ENCODE measurements around the gene AVP.

DNA sequence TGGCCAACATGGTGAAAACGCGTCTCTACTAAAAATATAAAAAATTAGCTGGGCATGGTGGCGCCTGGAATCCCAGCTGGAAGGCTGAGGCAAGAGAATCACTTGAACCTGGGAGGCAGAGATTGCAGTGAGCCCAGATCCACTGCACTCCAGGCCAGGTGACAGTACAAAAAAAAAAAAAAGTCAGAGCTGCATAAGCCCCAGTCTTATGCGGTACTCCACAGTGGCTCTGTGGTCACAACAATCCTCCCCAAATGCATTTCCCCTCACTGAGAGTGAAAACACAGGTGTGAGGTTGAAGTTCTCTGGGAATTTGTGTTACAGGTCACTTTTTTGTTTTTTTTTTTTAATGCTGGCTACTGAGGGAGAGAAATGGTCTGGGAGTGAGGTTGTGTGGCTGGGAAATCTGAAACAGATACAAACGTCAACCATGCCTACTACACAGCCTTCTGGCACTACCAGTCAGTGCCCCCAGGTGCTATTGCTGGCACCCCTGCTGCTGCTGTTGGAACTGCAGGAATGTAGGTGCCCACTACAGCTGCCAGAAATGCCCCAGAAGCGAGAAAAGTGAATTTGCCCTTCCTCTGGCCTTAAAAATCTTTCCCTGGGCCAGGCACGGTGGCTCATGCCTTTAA lies 33.0 kb downstream of the AVP start:
- TF ChIP-seq, protein P1, sequence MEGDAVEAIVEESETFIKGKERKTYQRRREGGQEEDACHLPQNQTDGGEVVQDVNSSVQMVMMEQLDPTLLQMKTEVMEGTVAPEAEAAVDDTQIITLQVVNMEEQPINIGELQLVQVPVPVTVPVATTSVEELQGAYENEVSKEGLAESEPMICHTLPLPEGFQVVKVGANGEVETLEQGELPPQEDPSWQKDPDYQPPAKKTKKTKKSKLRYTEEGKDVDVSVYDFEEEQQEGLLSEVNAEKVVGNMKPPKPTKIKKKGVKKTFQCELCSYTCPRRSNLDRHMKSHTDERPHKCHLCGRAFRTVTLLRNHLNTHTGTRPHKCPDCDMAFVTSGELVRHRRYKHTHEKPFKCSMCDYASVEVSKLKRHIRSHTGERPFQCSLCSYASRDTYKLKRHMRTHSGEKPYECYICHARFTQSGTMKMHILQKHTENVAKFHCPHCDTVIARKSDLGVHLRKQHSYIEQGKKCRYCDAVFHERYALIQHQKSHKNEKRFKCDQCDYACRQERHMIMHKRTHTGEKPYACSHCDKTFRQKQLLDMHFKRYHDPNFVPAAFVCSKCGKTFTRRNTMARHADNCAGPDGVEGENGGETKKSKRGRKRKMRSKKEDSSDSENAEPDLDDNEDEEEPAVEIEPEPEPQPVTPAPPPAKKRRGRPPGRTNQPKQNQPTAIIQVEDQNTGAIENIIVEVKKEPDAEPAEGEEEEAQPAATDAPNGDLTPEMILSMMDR (optimal IDR thresholded peaks at IDR 0.05 in 1 of 3, IDR thresholded peaks at IDR 0.05 in 1 of 3, conservative IDR thresholded peaks at IDR 0.05 in 1 of 3; ENCODE audit: extremely low read depth in 1 of 3, insufficient read depth in 2 of 3, low read length in 3 of 3), result no peak
- TF ChIP-seq EZH2 (IDR thresholded peaks at IDR 0.05; ENCODE audit: low read length), result no peak

Measured in keratinocyte (primary cell).